Heart left ventricle (tissue), 13 donors: ENCODE data around the gene AIPL1.

ENCODE experiments used
- CTCF ChIP-seq, 12 donors: fragments of 200-600 bp; sonication (generic) in 4 of 12; IDR thresholded peaks; one replicate each; pipeline versions ENCODE4 v1.5.0 to v1.8.0; 2018 to 2022; ENCODE audit warnings: antibody characterized with exemption in 12 of 12, mild to moderate bottlenecking in 5 of 12
- POLR2A ChIP-seq, 2 donors: fragments of 450-650 bp; IDR thresholded peaks; one replicate each; pipeline ENCODE4 v1.6.1; 2017; ENCODE audit warnings: antibody characterized with exemption in 2 of 2, mild to moderate bottlenecking in 2 of 2, moderate library complexity in 2 of 2
- donor health status: ischemic (EF 13 %, LVEDD 7.1; RV severe dilation, severe dysfunction).
- donor health status: DM: no; HTN: yes; CAD: no.
- donor health status: DM: no; HTN: no; CAD: no.
- donor health status: ischemic (EF 25% LVEDD 6.9; RV normal size, moderate dysfunction).
- donor health status: ischemic (EF 25% LVEDD 5.7; RV mildly dilated, moderate dysfunction).
- donor health status: ischemic (EF 35%, LVEDD 5.7; RV mildly dilated, moderate dysfunction).
- donor health status: nonischemic (EF 11% LVEDD 7.7; RV severe dilation, severe dysfunction).
- donor health status: DM: yes; HTN: yes; CAD: no.
- donor health status: PGD.
- donor health status: ischemic (EF 29% LVEDD 5.4; RV normal size, mild dysfunction).
- donor health status: nonischemic (EF 23%, LVEDD 6.1; RV moderate dilation, normal function).

- TF ChIP-seq CTCF (IDR thresholded peaks at IDR 0.05) (no peak), POLR2A (IDR thresholded peaks at IDR 0.05) (no peak)
Measured at GRCh38 chr17:6428207-6428965, 6.5 kb downstream of the AIPL1 start.
